GM12878 (cell line): ENCODE results near the gene PDE6A. TPM values are rescaled to one million over a fixed set of nuclear protein-coding genes. Genes with fewer than 3 reads are reported as not detected.

Source experiments
- ATAC-seq: fragments of 200-7000 bp; cut with Tn5 transposase; 3 replicates; pipeline ENCODE4 v1.9.1; 2020; ENCODE audit warnings: mild to moderate bottlenecking, moderate library complexity
- BruUV-seq: library from RNA; stranded (reverse); fragments of 400-500 nt; replicated peaks from 2 replicates; lab custom pipeline; 2021; lab: Mats Ljungman, UMichigan
- CTCF ChIA-PET: fragments of 300-600 bp; sonication (Branson Sonifier 250); formaldehyde crosslinking; extraction: SDS; loops from one replicate; lab custom pipeline; 2021; ENCODE audit warnings: inconsistent platforms; lab: Yijun Ruan, JAX
- POLR2A ChIA-PET: fragments of 350-600 bp; formaldehyde crosslinking; extraction: SDS; loops from one replicate; lab custom pipeline; 2021; ENCODE audit warnings: inconsistent platforms; lab: Charles Lee
- RAD21 ChIA-PET: fragments of 300-600 bp; sonication (Branson Sonifier 250); formaldehyde crosslinking; loops from one replicate; lab custom pipeline; 2023; ENCODE audit warnings: antibody characterized with exemption; ENCODE audit not compliant: unreplicated experiment; lab: Charles Lee
- SMC1A ChIA-PET: fragments of 300-600 bp; sonication (Branson Sonifier 250); formaldehyde crosslinking; loops from one replicate; lab custom pipeline; 2023; ENCODE audit not compliant: unreplicated experiment, uncharacterized antibody; lab: Charles Lee
- DNase-seq: peaks from one replicate; pipeline ENCODE4 v3.0.0-alpha.2; 2011; ENCODE audit warnings: low read depth, low spot score
- FAIRE-seq: peaks from 3 replicates; lab custom pipeline; 2011; peaks lifted over from hg19 to GRCh38; lab: Jason Lieb, UNC
- H2AFZ ChIP-seq: 2 replicates; pipeline ENCODE4 v1.6.0; 2011; ENCODE audit warnings: low read depth, low read length, control low read depth; ENCODE audit not compliant: control insufficient read depth
- H3K27ac ChIP-seq: 2 replicates; pipeline ENCODE4 v1.5.1; 2011; ENCODE audit warnings: control low read depth; ENCODE audit not compliant: control insufficient read depth, insufficient read depth
- H3K27me3 ChIP-seq, 2 experiments: replicated peaks in 1 of 2; 2 replicates each; pipeline versions ENCODE4 v1.6.0 to v1.6.1; 2011; ENCODE audit warnings: low read length in 1 of 2; ENCODE audit not compliant: control insufficient read depth in 2 of 2, insufficient read depth in 2 of 2
- H3K36me3 ChIP-seq, 2 experiments: 2 replicates each; pipeline ENCODE4 v1.5.1; 2011; ENCODE audit warnings: low read length in 1 of 2; ENCODE audit not compliant: control insufficient read depth in 2 of 2, insufficient read depth in 2 of 2
- H3K4me1 ChIP-seq: 2 replicates; pipeline ENCODE4 v1.6.1; 2011; ENCODE audit warnings: mild to moderate bottlenecking, low read length, moderate library complexity, mixed read lengths; ENCODE audit not compliant: control insufficient read depth, insufficient read depth
- H3K4me2 ChIP-seq: 2 replicates; pipeline ENCODE4 v1.6.0; 2011; ENCODE audit warnings: control low read depth; ENCODE audit not compliant: control insufficient read depth, insufficient read depth
- H3K4me3 ChIP-seq: fragments of 200-600 bp; sonication (generic); 2 replicates; pipeline ENCODE4 v1.5.1; 2016
- H3K79me2 ChIP-seq: 2 replicates; pipeline ENCODE4 v1.6.0; 2011; ENCODE audit warnings: low read length; ENCODE audit not compliant: control insufficient read depth, insufficient read depth
- H3K9ac ChIP-seq: 2 replicates; pipeline ENCODE4 v1.8.0; 2011; ENCODE audit warnings: low read length, control low read depth, mixed read lengths; ENCODE audit not compliant: control insufficient read depth, insufficient read depth
- H3K9me3 ChIP-seq: replicated peaks from 3 replicates; pipeline ENCODE4 v1.5.1; 2011; ENCODE audit warnings: mild to moderate bottlenecking, low read length; ENCODE audit not compliant: control insufficient read depth, insufficient read depth
- H4K20me1 ChIP-seq: 2 replicates; pipeline ENCODE4 v1.6.0; 2011; ENCODE audit not compliant: control insufficient read depth, insufficient read depth
- CBX5 ChIP-seq: sonication (generic); IDR thresholded peaks from 2 replicates; pipeline ENCODE4 v1.6.1; 2016; ENCODE audit warnings: low read depth, moderate library complexity, mild to moderate bottlenecking, inconsistent platforms
- EED ChIP-seq: sonication (generic); IDR thresholded peaks from 2 replicates; pipeline ENCODE4 v1.6.1; 2016; ENCODE audit warnings: antibody characterized with exemption, low read depth
- EGR1 ChIP-seq, 2 experiments: IDR thresholded peaks; 1 replicate in 1 of 2; 2 replicates in 1 of 2; pipeline ENCODE4 v1.6.1; 2011 to 2012; ENCODE audit warnings: low read depth in 2 of 2, low read length in 2 of 2, borderline replicate concordance in 1 of 2, mild to moderate bottlenecking in 1 of 2, moderate library complexity in 1 of 2
- IKZF2 ChIP-seq, 2 experiments: fragments of 450-650 bp; IDR thresholded peaks; 2 replicates each; pipeline ENCODE4 v1.6.1; 2017; ENCODE audit warnings: mild to moderate bottlenecking in 2 of 2, moderate library complexity in 2 of 2
- KLF5 ChIP-seq: fragments of 450-650 bp; IDR thresholded peaks from 2 replicates; pipeline ENCODE4 v1.6.1; 2014; ENCODE audit warnings: mild to moderate bottlenecking; ENCODE audit not compliant: partially characterized antibody
- MTA3 ChIP-seq: IDR thresholded peaks from 2 replicates; pipeline ENCODE4 v1.6.1; 2012; ENCODE audit warnings: low read length, inconsistent platforms, borderline replicate concordance
- PAX5 ChIP-seq: IDR thresholded peaks from 2 replicates; pipeline ENCODE4 v1.6.1; 2011; ENCODE audit warnings: low read depth, low read length, borderline replicate concordance
- RFX5 ChIP-seq: IDR thresholded peaks from 2 replicates; pipeline ENCODE4 v1.6.1; 2011; ENCODE audit warnings: low read depth, low read length, improper control_type of control experiment
- SIN3A ChIP-seq: IDR thresholded peaks from 2 replicates; pipeline ENCODE4 v1.6.1; 2012; ENCODE audit warnings: low read depth, low read length, improper control_type of control experiment
- SKIL ChIP-seq: fragments of 450-650 bp; IDR thresholded peaks from 2 replicates; pipeline ENCODE4 v1.6.1; 2017; ENCODE audit warnings: mild to moderate bottlenecking, low read depth, inconsistent platforms; ENCODE audit not compliant: poor library complexity, severe bottlenecking
- TARDBP ChIP-seq: IDR thresholded peaks from 2 replicates; pipeline ENCODE4 v1.6.1; 2016; ENCODE audit warnings: borderline replicate concordance
- ZNF384 ChIP-seq: IDR thresholded peaks from 2 replicates; pipeline ENCODE4 v1.6.1; 2012; ENCODE audit warnings: low read depth, mild to moderate bottlenecking, low read length, improper control_type of control experiment, borderline replicate concordance
- ZSCAN29 ChIP-seq: fragments of 450-650 bp; IDR thresholded peaks from 2 replicates; pipeline ENCODE4 v1.6.1; 2017; ENCODE audit warnings: mild to moderate bottlenecking, moderate library complexity
- WGBS: methylation state at CpG from one replicate; pipeline ENCODE4 v1.1.6; 2016; ENCODE audit warnings: low lambda C conversion rate; ENCODE audit not compliant: insufficient replicate concordance, insufficient coverage; ENCODE audit errors: missing lambda C conversion rate; 5-methylcytosine and 5-hydroxymethylcytosine counted together
- in situ Hi-C: fragments of 300-500 bp; cut with MboI; formaldehyde crosslinking; loops from 9 replicates; pipeline ENCODE4 v1.14.3; 2018; ENCODE audit warnings: mixed read lengths
- intact Hi-C: fragments of 100-400 bp; cut with micrococcal nuclease; formaldehyde crosslinking; loops from one replicate; pipeline ENCODE4 v1.14.2; 2022; ENCODE audit not compliant: unreplicated experiment
- polyA plus RNA-seq, 11 experiments: library from polyadenylated mRNA; depleted of rRNA in 4 of 11; unstranded in 6 of 11; stranded (reverse) in 5 of 11; fragments of >200 nt; fragmentation: Nextera tagmentation in 4 of 11; fragmentation: Illumina TruSeq in 1 of 11; extraction: Ambion mirVana in 4 of 11; extraction: Trizol in 1 of 11; gene quantifications; 1 replicate in 1 of 11; 2 replicates in 10 of 11; pipeline versions ENCODE4 v1.2.1 to v1.2.3, GENCODE V29; 2011 to 2016; ENCODE audit warnings: inconsistent platforms in 2 of 11, missing spikeins in 2 of 11, low read depth in 1 of 11
- total RNA-seq, 4 experiments: library from RNA; depleted of rRNA in 3 of 4; stranded (reverse); fragments of >200 nt in 3 of 4; fragmentation: Illumina TruSeq in 1 of 4; extraction: Trizol in 1 of 4; gene quantifications; 2 replicates each; pipeline versions ENCODE4 v1.2.1 to v1.2.3, GENCODE V29; 2013 to 2021
- TF ChIP-seq, protein P1 (sequence below): fragments of 450-650 bp; IDR thresholded peaks from 2 replicates; pipeline ENCODE4 v1.6.1; 2018; ENCODE audit warnings: mild to moderate bottlenecking, low read depth, moderate library complexity; ENCODE audit not compliant: partially characterized antibody
- TF ChIP-seq, protein P2 (sequence below): fragments of 150-350 bp; IDR thresholded peaks from 2 replicates; pipeline ENCODE4 v1.6.1; 2014; ENCODE audit warnings: mild to moderate bottlenecking, low read depth, low read length

The PDE6A gene
- total and polyA plus RNA-seq, 10 of the 15 experiments (the other 5 are each of a cell fraction or from before 2014, with no cell fraction given), result 0.05 to 0.26 TPM; not detected in 8

GRCh38 chr5:149823375-149823774 is 121.2 kb downstream of the PDE6A start:
- Histone ChIP-seq H3K36me3 (peaks cover 0 to 25% of the 10 kb centered on the region in 2 experiments; a peak in 3 of 4 replicates), H2AFZ (no peak overlapping the region), H4K20me1 (no peaks in the 10 kb centered on the region), H3K27ac (no peak overlapping the region), H3K4me1 (no peaks in the 10 kb centered on the region; the same call in 1 of the 2 replicates), H3K9me3 (no peaks in the 10 kb centered on the region), H3K4me3 (no peak overlapping the region), H3K79me2 (peaks cover 1% of the 10 kb centered on the region; the same call in 1 of the 2 replicates), H3K4me2 (no peak overlapping the region)
- DNase-seq (no peak), FAIRE-seq (no peak), ATAC-seq (no peak)
- intact Hi-C loops (no loop called here), in situ Hi-C loops (no loop called here)
- ChIA-PET POLR2A (interaction anchor here (0.7 to 2.0 kb wide), 4 partner anchors 9 to 156 kb away, joined by 3 to 6 read pairs (median 3); no protein-coding TSS in a partner anchor), SMC1A (interaction anchor here (0.9 to 11.9 kb wide), 11 partner anchors 7 to 167 kb away, joined by 3 to 210 read pairs (median 4); partner anchors contain the start of gene PPARGC1B), RAD21 (interaction anchor here (0.7 to 1.6 kb wide), 6 partner anchors 9 to 190 kb away, joined by 3 to 5 read pairs (median 4); no protein-coding TSS in a partner anchor)
- WGBS, result 94% methylated on average over 5 of the region's 5 CpGs
- no TSS peak for BruUV-seq
- no peak for TF ChIP-seq SIN3A
- TF ChIP-seq EED, result no peak
- no peak for TF ChIP-seq KLF5
- TF ChIP-seq TARDBP, result no peak
- no peak for TF ChIP-seq CBX5
- no peak for TF ChIP-seq MTA3
- no peak for TF ChIP-seq SKIL
- no peak for TF ChIP-seq ZSCAN29
- TF ChIP-seq, protein P1, sequence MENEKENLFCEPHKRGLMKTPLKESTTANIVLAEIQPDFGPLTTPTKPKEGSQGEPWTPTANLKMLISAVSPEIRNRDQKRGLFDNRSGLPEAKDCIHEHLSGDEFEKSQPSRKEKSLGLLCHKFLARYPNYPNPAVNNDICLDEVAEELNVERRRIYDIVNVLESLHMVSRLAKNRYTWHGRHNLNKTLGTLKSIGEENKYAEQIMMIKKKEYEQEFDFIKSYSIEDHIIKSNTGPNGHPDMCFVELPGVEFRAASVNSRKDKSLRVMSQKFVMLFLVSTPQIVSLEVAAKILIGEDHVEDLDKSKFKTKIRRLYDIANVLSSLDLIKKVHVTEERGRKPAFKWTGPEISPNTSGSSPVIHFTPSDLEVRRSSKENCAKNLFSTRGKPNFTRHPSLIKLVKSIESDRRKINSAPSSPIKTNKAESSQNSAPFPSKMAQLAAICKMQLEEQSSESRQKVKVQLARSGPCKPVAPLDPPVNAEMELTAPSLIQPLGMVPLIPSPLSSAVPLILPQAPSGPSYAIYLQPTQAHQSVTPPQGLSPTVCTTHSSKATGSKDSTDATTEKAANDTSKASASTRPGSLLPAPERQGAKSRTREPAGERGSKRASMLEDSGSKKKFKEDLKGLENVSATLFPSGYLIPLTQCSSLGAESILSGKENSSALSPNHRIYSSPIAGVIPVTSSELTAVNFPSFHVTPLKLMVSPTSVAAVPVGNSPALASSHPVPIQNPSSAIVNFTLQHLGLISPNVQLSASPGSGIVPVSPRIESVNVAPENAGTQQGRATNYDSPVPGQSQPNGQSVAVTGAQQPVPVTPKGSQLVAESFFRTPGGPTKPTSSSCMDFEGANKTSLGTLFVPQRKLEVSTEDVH, result no peak
- no peak for TF ChIP-seq ZNF384
- TF ChIP-seq EGR1 (IDR thresholded peaks at IDR 0.05; ENCODE audit: borderline replicate concordance in 1 of 2, low read depth in 2 of 2, low read length in 2 of 2), result no peak
- no peak for TF ChIP-seq RFX5
- no peak for TF ChIP-seq IKZF2 (IDR thresholded peaks at IDR 0.05)
- no peak for TF ChIP-seq PAX5
- TF ChIP-seq, protein P2, sequence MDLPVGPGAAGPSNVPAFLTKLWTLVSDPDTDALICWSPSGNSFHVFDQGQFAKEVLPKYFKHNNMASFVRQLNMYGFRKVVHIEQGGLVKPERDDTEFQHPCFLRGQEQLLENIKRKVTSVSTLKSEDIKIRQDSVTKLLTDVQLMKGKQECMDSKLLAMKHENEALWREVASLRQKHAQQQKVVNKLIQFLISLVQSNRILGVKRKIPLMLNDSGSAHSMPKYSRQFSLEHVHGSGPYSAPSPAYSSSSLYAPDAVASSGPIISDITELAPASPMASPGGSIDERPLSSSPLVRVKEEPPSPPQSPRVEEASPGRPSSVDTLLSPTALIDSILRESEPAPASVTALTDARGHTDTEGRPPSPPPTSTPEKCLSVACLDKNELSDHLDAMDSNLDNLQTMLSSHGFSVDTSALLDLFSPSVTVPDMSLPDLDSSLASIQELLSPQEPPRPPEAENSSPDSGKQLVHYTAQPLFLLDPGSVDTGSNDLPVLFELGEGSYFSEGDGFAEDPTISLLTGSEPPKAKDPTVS, result no peak
- TF ChIP-seq, all 136 proteins: peak for 0
- Histone ChIP-seq H3K27me3 (no peaks in the 10 kb centered on the region), H3K9ac (no peak overlapping the region)
- CTCF ChIA-PET, result interaction anchor here (1.0 to 11.1 kb wide), 7 partner anchors 7 to 180 kb away, joined by 3 to 130 read pairs (median 11); no protein-coding TSS in a partner anchor
